GM10266 (cell line): Measurements from ENCODE around the gene ZNF669.
"Not testable (repeated sequence)": the region's sequence is repeated elsewhere in the genome, so short reads cannot be mapped to it uniquely, and the experiment has no call there.

Source experiments
- DNase-seq: peaks from one replicate; pipeline ENCODE4 v3.0.0; 2012; ENCODE audit errors: extremely low spot score
- TF ChIP-seq, protein P1 (sequence below): IDR thresholded peaks from 2 replicates; pipeline ENCODE4 v1.5.1; 2012; ENCODE audit warnings: mild to moderate bottlenecking, low read depth; ENCODE audit not compliant: control insufficient read depth, insufficient read depth; ENCODE audit errors: missing control alignments

The ZNF669 gene

DNA sequence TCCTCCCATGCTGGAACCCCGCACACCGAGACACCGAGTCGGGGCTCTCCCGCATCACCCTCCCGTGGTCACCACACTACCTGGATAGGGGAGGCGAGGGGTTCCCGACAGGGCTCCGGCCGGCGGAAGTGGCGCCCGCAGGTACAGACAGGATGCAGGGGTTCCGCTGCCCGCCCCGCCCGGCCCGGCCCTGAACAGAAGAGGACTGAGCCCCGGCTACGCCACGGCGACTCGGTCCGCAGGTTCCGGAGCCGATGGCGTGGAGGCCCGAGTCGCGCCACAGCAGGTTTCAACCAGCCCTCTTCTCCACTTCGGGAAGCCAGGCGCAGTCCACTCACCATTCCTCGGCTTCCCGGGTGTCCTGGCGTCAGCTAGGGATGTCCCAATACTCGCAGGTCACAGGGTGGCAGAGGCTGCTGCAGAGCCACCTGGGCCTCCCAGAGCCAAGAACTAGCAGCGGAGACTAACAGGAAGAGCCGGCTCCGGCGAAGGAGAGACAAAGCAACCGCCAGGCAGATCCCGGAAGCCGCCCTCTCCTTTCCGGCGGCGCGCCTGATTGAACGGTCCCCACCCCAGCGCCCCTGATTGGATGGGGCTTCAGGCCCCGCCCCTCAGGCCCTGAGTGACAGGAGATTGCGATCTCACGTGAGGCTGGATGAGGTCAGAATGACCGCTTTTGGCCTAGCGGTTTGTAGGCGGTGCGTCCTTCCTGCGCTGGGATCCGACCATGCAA, at the start of gene ZNF669:
ZNF669 (minus strand) TSS at position 498 of the 733 bp plus-strand sequence; CDS start at position 341, 157 bp downstream.
- peak; percentile 95 for DNase-seq
- TF ChIP-seq, protein P1, sequence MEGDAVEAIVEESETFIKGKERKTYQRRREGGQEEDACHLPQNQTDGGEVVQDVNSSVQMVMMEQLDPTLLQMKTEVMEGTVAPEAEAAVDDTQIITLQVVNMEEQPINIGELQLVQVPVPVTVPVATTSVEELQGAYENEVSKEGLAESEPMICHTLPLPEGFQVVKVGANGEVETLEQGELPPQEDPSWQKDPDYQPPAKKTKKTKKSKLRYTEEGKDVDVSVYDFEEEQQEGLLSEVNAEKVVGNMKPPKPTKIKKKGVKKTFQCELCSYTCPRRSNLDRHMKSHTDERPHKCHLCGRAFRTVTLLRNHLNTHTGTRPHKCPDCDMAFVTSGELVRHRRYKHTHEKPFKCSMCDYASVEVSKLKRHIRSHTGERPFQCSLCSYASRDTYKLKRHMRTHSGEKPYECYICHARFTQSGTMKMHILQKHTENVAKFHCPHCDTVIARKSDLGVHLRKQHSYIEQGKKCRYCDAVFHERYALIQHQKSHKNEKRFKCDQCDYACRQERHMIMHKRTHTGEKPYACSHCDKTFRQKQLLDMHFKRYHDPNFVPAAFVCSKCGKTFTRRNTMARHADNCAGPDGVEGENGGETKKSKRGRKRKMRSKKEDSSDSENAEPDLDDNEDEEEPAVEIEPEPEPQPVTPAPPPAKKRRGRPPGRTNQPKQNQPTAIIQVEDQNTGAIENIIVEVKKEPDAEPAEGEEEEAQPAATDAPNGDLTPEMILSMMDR, result no peak

DNA sequence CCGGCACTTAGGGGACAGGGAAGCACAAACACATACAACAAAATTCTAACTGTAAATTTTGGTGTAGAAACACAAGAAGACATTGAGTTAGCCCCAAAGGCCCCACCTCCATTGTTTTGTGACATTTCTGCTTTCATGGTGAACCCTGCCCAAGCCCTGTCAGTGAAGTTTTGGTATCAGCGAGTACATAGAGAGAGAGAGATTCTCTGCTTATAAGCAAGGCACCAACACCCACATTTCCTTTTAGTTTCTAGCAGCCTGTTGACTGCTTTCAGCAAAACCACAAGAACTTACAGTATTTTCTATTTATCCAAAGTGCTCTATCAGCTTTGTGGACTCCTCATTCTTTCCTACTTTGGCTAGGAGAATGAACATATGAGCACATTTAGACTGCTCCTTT, 43.6 kb upstream of the ZNF669 start:
- TF ChIP-seq, protein P1, result no peak
- no peak for DNase-seq

GRCh38 chr1:247147120-247147519, 43.0 kb upstream of the ZNF669 start:
- not testable (repeated sequence) for DNase-seq

- no peak for DNase-seq
- TF ChIP-seq, protein P1, result no peak
Observed at GRCh38 chr1:247146671-247147070, 42.5 kb upstream of the ZNF669 start.

- TF ChIP-seq, protein P1, result no peak
- no peak for DNase-seq
Observed at GRCh38 chr1:247145279-247145678, 41.1 kb upstream of the ZNF669 start.

DNA sequence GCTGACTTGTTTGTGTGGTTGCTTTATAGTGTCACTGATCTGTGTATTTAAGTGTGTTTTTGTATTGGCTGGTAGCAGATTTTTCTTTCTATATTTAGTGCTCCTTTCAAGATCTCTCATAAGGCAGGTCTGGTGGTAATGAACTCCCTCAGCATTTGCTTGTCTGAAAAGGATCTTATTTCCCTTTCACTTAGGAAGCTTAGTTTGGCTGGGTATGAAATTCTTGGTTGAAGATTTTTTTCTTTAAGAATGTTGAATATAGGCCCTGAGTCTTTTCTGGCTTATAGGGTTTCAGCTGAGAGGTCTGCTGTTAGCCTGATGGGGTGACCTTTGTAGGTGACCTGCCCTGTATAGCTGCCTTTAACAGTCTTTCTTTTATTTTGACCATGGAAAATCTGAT, 35.4 kb upstream of the ZNF669 start:
- DNase-seq, result not testable (repeated sequence)

GRCh38 chr1:247131236-247131635, 27.1 kb upstream of the ZNF669 start:
- TF ChIP-seq, protein P1, result no peak
- no peak for DNase-seq

DNA sequence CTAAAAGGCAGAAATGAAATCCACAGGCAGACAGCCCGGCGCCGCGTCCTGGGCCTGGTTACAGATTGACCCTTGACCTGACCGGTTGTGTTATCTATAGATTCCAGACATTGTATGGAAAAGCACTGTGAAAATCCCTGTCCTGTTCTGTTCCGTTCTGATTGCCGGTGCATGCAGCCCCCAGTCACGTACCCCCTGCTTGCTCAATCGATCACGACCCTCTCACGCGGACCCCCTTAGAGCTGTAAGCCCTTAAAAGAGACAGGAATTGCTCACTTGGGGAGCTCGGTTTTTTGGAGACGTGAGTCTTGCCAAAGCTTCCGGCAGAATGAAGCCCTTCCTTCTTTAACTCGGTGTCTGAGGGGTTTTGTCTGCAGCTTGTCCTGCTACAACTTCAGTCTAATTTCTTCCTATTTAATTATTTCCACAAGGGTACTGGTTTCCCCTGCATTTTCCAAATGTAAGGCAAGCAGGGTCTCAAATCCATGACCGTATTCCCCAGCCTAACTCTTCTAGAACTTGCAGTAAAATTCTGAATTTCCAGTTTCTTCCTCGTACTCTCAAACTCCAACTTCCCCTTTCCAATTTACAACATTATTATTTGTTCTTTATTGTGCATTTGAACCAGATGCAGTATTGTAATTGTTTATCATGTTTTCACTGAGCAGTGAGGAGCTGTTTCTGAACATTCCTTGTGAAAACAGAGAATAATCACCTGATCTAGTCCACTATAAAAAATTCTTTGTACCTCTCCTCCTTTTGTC, 23.5 kb upstream of the ZNF669 start:
- not testable (repeated sequence) for DNase-seq

DNA sequence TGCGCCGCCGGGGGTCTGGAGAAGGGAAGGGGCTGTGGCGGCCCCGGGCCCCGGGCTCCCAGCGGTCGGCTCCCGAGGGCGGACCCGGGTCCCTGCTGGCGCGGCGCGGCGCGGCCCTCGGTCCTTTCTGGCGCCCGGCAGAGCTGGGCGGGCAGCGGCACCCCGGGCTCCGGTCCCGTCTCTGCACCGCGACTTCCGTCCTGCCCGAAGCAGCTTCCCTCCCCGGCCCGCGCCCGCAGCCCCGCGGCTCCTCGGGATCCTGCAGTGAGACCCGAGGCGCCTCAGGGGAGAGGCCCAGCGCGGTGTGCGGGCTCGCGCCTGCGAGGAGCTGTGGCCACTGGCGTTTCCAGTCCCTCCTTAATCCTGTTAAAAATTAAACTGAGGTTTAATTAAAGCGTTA, 22.4 kb upstream of the ZNF669 start:
- not testable (repeated sequence) for DNase-seq

DNA sequence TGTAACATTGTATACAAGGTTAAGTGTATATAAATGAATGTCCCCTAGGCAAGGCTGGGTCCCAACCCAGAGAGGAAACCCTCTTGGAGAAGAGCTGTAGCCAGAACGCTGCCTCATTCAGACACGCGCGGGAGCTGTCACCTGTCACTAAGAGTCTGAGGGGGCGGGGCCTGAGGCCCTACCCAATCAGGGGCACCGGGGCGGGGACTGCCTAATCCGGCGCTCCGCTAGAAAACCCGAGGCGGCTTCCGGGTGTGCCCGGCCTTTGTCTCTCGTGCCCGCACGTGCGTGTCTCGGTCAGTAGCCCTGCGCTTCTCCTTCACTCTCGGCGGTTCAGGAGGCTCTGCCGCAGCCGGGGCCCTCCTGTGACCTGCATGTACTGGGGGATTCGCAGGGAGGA, 22.0 kb upstream of the ZNF669 start:
- DNase-seq, result not testable (repeated sequence)
